Thyroid gland (tissue), 4 donors: Measurements from ENCODE around the gene SKA3.

Source experiments
- CTCF ChIP-seq, 6 experiments: fragments of 200-600 bp in 3 of 6; fragments of 450-650 bp in 3 of 6; sonication (generic) in 3 of 6; IDR thresholded peaks; one replicate each; pipeline ENCODE4 v1.5.1; 2016 to 2019; ENCODE audit warnings: antibody characterized with exemption in 6 of 6, mild to moderate bottlenecking in 2 of 6, inconsistent platforms in 1 of 6, moderate library complexity in 1 of 6
- POLR2A ChIP-seq, 2 donors: fragments of 450-650 bp; IDR thresholded peaks; one replicate each; pipeline ENCODE4 v1.6.1; 2017; ENCODE audit warnings: antibody characterized with exemption in 2 of 2, mild to moderate bottlenecking in 2 of 2, moderate library complexity in 1 of 2

DNA sequence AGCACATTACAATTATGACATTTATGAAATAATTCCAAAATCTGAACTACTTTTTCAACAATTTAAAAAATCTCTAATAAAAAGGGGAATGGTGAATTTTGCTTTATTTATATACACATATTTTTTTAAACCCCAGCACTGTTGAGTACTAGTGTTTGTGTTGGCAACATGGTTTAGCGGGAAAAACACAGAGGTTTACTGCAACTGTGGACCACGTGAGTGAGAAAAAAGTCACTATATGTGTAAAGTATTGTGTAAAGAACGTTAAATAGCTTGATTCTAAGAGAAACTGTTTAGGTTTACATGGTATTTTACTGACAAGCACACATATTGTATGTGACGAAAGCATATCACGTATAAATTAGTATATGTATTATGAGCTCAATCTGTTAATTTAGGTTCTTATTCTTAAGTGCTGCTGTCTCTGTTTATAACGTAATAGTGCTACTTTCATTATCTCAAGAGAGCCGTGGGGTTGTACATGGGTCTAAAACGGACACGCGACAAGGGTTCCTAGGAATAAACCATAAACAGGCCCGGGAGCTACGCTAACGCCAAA is 617 bp downstream of the SKA3 start:
- TF ChIP-seq CTCF (IDR thresholded peaks at IDR 0.05) (no peak), POLR2A (IDR thresholded peaks at IDR 0.05) (no peak)
